ENCODE results near the gene SPTB. TPM values are rescaled to one million over a fixed set of nuclear protein-coding genes. Genes with fewer than 3 reads are reported as not detected.
A peak's percentile ranks its signal among the peaks of the same experiment; 100 is the strongest.

Gene SPTB
- total RNA-seq, 4 donors from 2014 or later, result 1.1 to 3.5 (median 1.4) TPM

- DNase-seq (ENCODE audit: low spot score) (no peak), ATAC-seq (ENCODE audit: low FRiP score) (no peak)
- no peak for TF ChIP-seq CTCF (IDR thresholded peaks at IDR 0.05)
These were observed 149.7 kb downstream of the SPTB start for GRCh38 chr14:64730061-64730440.

GRCh38 chr14:64729386-64730060, 150.2 kb downstream of the SPTB start:
- TF ChIP-seq CTCF (IDR thresholded peaks at IDR 0.05), result no peak
- ATAC-seq (ENCODE audit: low FRiP score) (no peak), DNase-seq (ENCODE audit: low spot score) (no peak)

DNA sequence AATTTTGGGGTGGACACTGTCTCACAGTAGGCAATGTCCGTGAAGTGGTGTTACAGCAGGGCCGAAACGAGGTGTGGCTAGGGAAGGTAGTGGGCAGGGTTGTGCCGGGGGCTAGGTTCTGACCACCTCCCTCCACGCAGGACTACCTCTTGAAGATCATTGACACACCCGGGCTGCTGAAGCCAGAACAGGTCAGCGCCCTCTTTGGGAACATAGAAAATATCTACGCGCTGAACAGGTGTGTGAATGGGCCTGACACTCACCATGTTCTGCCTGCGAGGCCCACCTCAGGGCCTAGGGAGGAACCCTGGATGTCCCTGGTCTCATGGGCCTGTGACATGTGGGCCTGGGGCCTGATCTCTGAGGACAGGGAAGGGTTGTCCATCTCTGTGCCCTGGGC, 150.9 kb downstream of the SPTB start:
- DNase-seq (ENCODE audit: low spot score), result no peak
- no peak for ATAC-seq (ENCODE audit: low FRiP score)
- TF ChIP-seq CTCF (IDR thresholded peaks at IDR 0.05), result no peak

DNA sequence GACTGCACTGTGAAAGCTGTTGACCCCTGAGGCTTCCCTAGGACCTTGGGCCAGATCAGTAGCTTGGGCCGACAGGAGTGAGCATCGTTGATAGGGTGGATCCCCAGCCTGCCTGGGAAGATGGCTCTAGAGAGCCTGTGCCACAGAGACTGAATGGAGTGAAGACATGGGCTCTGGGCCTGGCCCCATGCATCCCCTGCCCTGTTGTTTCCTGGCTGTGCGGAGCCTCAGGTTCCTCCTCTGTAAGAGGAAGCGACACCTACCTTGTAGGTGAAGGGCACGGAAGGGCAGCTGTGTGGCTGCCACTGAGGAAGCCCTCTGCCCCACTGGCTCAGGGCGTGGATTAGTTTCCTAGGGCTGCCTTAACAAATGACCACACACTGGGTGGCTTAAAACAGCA, 151.6 kb downstream of the SPTB start:
- DNase-seq (ENCODE audit: low spot score) (no peak), ATAC-seq (ENCODE audit: low FRiP score) (no peak)
- no peak for TF ChIP-seq CTCF (IDR thresholded peaks at IDR 0.05)

GRCh38 chr14:64727551-64728071, 152.1 kb downstream of the SPTB start:
- no peak for TF ChIP-seq CTCF (IDR thresholded peaks at IDR 0.05)
- ATAC-seq (ENCODE audit: low FRiP score) (no peak), DNase-seq (ENCODE audit: low spot score) (no peak)

- TF ChIP-seq CTCF (IDR thresholded peaks at IDR 0.05), result no peak
- ATAC-seq (ENCODE audit: low FRiP score) (peak; percentile 87), DNase-seq (ENCODE audit: low spot score) (no peak)
These were observed 153.2 kb downstream of the SPTB start for GRCh38 chr14:64726585-64726890.

- no peak for DNase-seq (ENCODE audit: low spot score)
- no peak for TF ChIP-seq CTCF (IDR thresholded peaks at IDR 0.05)
- ATAC-seq (ENCODE audit: low FRiP score), result no peak
These were observed 153.7 kb downstream of the SPTB start for GRCh38 chr14:64725879-64726584.

Measured in omental fat pad (tissue), 4 donors.